GM19467 (cell line): ENCODE measurements around the gene NDUFS8.

Experiments
- ATAC-seq: cut with Tn5 transposase; IDR thresholded peaks from one replicate; pipeline ENCODE4 v1.9.1; 2021; ENCODE audit warnings: mild to moderate bottlenecking, moderate library complexity; ENCODE audit not compliant: unreplicated experiment

NDUFS8 gene

GRCh38 chr11:68014947-68015447 lies 15.5 kb upstream of the NDUFS8 start:
- no peak for ATAC-seq

DNA sequence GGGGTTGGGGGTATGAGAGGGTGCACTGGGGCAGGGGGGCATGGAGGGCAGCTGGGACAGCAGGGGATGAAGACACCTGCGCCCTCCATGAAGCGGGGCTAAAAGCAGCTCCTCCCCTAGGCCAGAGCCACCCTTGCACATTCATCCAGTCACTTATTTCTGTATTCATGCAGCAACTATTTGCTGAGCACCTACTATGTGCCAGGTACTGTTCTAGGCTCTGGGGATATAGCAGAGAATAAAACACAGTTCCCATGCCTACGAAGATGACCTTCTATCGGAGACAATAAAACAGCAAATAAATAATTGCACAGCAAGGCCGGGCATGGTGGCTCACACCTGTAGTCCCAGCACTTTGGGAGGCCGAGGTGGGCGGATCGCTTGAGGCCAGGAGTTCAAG lies 15.0 kb upstream of the NDUFS8 start:
- ATAC-seq, result no peak

DNA sequence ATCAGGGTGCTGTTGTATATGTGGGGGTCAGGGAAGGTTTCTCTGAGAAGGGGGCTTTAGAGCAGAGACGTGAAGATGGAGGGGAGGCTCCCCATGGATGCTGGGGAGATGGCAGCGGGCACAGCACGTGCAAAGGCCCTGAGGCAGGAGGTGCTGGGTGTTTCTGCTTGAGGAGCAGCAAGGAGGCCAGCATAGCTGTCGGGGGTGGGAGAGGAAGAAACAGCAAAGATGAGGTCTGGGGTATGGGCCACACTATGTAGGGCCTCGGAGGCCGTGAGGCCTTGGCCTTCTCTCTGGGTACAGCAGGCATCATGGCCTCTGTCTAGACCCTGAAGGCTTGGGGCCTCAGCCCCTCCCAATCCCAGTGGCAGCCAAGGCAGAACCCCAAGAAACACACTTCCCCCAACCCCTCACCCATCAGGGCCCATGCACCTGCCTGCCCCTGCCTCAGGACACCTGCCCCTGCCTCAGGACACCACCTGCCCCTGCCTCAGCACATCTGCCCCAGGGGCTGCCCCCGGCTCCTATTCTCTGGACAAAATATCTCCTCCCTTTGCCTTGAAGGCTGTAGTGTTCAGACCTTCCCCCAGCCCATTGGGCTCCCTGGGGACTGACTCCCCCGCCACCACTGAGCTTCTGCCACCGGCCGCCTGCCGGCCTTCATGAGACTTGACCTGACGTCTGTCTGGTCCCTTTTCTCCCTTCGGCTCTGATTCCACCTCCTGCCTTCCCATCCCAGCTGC lies 14.1 kb upstream of the NDUFS8 start:
- ATAC-seq, result no peak

DNA sequence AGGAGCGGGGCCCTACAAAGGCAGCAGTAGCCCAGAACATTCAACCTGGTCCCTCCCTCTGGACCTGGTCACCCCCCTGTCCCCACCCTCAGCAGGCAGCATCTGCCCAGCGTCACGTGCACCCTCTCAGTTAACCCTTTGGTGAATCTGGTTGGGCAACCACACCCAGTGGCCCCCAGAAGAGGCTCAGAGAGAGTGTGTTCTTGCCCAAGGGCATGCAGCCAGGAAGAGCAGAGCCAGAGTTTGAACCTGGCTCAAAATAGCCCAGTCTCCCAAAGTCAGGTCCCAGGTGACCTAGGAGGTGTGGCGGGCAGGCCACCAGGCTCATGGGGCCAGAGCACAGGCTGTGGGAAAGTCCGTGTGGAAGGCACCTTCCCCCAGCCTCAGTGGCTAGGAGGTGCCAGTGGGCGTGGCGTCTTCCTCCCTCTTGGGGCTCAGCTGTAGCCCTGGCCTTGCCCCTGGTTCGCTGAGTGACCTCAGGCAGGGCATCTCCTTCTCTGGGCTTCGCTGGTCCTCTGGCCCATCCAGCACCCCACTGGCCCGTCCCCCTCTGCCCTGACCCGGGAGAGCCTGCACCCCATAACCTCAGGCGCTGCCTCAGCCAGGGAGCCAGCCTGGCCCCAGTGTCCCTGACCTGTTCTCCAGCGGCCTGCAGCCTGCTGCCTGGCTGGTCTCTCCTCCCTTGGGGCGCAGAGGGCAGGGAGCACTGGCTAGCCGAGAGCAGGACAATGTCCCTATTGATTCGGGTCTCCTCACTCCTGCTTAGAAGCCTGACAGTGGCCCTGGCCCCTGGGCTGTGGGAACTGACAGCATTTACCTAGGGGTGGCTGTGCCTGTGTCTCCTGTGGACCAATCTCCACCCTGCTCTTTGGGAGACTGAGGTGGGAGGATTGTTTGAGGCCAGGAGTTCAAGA lies 13.3 kb upstream of the NDUFS8 start:
- no peak for ATAC-seq

DNA sequence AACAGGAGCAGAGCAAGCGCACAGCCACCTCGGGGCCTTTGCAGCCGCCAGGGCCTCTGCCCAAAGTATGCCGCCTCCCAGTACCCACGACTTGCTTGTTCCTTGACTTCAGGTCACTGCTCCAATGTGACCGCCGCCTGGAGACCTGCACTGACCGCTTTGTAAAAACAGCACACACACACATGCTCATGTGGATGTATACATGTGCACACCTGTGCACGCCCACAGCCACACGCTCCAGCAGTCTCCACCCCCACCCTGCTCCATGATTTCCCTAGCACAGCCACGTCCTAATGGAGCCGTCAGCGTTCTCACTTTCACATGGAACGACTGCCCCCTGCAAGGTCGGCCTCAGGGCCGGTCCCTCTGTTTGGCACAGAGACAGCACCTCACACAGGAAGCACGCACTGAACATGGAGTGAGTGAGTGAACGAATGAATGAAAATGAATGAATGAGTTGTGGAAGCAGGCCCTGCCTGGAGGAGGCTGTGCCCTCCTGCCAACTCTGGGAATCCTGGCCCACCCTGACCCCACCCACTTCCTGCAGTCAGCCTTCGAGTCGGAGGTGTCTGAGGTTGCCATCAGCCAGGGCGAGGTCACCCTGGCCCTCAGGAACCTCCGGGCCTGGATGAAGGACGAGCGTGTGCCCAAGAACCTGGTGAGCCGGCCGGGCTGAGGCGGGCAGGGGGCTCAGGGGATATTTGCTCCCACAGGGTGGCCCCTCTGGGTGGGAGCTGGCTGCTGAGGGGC lies 12.3 kb upstream of the NDUFS8 start:
- no peak for ATAC-seq

DNA sequence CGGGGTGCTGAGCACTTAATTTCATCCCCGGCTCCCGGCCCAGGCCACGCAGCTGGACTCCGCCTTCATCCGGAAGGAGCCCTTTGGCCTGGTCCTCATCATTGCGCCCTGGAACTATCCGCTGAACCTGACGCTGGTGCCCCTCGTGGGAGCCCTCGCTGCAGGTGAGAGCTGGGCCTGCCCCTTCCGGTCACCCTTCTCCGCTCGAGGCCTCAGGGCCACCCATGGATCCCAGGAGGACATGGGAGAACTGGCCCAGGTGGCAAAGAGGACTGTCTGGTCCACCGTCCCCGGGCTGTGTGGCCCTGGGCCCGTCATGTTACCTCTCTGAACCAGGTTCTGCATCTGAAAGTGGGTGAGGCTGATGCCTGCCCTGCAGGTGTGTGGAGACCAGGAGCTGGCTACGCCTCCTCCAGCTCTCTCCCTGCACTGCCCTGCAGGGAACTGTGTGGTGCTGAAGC lies 11.7 kb upstream of the NDUFS8 start:
- ATAC-seq, result no peak

DNA sequence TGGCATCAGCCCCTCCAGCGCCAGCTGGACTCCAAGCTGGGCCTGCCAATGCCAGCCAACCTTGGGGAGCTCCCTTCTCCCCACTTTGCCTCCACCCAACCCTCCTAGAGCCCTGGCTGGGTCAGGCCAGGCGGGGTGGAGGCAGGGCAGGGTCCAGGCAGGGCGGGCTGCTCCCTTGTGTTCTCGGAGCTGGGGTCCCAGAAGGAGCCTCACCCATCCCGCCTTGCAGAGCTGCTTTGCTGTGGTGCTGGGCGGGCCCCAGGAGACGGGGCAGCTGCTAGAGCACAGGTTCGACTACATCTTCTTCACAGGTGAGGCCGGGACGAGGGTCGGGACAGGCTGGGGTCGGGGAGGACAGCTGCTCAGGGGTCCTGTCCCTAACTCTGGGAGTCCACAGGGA lies 11.0 kb upstream of the NDUFS8 start:
- ATAC-seq, result no peak

DNA sequence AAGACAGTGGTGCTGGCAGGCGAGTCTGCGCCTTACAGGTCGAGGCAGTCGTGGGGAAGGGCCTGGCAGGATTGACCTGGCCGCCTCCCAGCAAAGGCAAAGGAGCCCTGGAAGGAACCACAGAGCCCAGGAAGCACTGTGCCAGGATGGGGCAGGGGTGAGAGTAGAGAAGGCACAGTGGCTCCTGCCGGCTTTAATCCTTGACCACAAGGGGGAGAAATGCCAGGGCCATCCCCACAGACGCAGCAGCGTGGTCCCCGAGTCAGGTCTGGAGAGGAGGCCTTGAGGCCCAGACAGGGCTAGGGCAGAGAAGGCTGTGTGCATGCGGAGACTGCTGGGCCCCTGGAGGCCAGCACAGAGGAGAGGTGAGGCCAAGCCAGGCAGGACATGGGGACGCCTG lies 9.9 kb upstream of the NDUFS8 start:
- no peak for ATAC-seq

DNA sequence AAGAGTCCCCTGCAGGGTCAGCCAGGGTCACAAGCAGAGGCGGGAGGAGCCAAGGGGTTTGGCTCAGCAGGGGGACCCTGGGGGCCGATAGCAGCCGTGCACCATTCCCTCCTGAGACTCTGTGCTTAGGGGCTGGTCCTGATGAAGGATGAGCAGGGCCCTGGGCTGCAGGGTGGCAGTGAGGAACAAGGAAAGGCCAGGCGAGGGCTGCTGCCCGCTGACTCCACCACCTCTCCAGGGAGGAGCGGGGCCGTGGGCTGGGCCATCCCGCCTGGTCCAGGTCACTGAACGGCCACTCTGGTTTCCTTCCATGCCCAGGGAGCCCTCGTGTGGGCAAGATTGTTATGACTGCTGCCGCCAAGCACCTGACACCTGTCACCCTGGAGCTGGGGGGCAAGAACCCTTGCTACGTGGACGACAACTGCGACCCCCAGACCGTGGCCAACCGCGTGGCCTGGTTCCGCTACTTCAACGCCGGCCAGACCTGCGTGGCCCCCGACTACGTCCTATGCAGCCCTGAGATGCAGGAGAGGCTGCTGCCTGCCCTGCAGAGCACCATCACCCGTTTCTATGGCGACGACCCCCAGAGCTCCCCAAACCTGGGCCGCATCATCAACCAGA lies 9.2 kb upstream of the NDUFS8 start:
- no peak for ATAC-seq

GRCh38 chr11:68022531-68022930 lies 8.0 kb upstream of the NDUFS8 start:
- no peak for ATAC-seq

- ATAC-seq, result no peak
These were observed 6.0 kb upstream of the NDUFS8 start for GRCh38 chr11:68024508-68024907.

GRCh38 chr11:68025047-68025446 lies 5.4 kb upstream of the NDUFS8 start:
- no peak for ATAC-seq

DNA sequence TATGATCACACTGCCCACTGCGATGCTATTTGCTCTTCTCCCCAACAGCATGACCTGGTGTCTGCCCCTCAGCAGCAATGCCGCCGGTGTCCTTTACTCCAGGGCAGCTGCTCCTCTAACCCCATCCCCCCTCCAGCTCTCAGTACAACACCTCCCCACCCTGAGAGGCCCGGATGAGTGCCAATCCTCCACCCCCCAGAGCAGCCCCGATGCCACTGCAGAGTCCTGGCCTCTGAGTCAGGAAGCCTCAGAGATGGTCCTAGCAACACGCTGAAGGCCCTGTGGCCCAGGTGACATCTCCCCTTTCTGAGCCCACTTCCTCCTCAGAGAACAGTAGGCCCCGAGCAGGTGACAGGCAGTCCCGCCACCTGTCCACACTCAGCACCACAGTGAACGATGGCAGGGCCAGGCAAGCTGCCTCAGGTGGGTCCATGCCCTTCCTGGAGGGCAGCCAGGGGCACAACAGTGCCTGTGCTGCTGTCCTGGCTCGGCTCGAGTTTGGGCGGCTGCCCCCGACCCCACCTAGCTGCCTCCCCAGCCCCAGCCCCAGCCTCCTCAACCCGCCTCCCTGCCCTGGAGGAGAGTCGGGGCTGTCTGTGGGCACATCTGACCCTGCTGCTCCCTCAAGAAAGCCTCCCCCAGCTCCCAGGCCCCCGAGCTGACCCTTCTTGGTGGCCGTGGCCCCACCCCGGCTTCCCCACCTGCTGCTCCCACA lies 3.9 kb upstream of the NDUFS8 start:
- ATAC-seq, result no peak

DNA sequence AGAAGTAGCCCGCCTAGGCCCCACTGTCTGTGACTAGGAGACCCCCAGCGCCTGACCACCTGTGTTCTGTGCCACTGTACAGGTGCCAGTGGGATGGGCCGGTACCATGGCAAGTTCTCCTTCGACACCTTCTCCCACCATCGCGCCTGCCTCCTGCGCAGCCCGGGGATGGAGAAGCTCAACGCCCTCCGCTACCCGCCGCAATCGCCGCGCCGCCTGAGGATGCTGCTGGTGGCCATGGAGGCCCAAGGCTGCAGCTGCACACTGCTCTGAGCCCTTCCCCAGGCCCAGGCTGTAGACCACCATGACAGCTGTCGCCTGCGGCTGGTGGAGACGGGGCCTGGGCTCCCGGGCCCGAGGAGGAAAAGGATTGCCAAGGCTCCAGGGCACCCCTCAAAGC lies 2.8 kb upstream of the NDUFS8 start:
- ATAC-seq, result no peak

DNA sequence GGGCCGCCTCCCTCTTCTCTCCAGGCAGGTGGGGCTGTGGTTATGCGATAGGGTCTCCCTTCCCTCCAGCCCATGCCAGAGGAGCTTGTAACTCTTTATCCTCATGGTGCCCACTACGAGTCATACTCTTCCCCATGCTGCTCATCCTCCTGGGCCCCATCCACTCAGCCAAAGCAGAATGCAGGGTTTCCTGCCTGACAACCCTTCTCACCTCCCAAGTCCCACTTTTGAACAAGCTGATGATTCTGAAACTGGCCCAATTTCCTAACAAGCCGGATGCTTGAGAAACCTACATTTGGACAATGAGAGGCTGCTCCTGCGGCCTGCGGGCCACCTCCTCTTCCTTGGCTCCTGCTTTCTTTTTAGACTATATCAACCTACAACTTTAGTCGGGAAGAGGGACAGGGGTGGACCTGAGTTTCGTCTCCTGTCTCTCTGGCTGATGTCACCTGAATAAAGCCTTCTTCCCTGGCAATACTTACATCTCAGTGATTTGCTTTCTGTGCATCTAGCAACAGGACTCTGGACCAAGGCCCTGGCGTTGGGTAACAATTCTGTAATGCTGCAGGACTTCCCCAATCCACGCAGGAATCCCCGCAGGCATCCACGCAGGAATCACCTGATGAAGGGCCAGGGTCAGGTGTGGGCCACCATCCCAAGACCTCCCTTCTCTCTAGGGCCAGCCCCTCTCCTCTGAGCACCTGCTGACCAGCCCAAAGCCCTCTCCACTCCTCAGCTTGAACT lies 1.5 kb upstream of the NDUFS8 start:
- no peak for ATAC-seq

- no peak for ATAC-seq
These were observed 623 bp downstream of the NDUFS8 start for GRCh38 chr11:68031144-68031464.

DNA sequence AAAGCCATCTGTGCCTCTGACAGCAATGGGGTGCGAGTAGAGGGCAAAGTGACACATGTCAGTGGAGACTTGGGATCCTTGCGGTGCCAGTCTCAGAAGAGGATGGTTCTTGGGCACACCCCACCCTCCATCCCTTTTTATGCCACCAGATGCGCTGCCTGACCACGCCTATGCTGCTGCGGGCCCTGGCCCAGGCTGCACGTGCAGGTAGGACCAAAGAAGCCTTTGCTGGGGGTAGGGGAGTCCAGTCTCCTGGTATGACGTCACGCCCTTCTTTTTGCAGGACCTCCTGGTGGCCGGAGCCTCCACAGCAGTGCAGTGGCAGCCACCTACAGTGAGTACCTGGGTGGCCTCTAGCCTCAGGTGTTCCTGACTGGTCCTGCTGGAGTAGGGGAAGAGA lies 1.5 kb downstream of the NDUFS8 start:
- no peak for ATAC-seq

GRCh38 chr11:68032997-68033707 lies 2.7 kb downstream of the NDUFS8 start:
- no peak for ATAC-seq

- no peak for ATAC-seq
These were observed 3.2 kb downstream of the NDUFS8 start for GRCh38 chr11:68033708-68034045.
